GM12878 (cell line): ENCODE data around the gene SLC4A8. TPM values are rescaled to one million over a fixed set of nuclear protein-coding genes. Genes with fewer than 3 reads are reported as not detected.

Experiments
- ATAC-seq: fragments of 200-7000 bp; cut with Tn5 transposase; 3 replicates; pipeline ENCODE4 v1.9.1; 2020; ENCODE audit warnings: mild to moderate bottlenecking, moderate library complexity
- BruUV-seq: library from RNA; stranded (reverse); fragments of 400-500 nt; replicated peaks from 2 replicates; lab custom pipeline; 2021; lab: Mats Ljungman, UMichigan
- CTCF ChIA-PET: fragments of 300-600 bp; sonication (Branson Sonifier 250); formaldehyde crosslinking; extraction: SDS; loops from one replicate; lab custom pipeline; 2021; ENCODE audit warnings: inconsistent platforms; lab: Yijun Ruan, JAX
- POLR2A ChIA-PET: fragments of 350-600 bp; formaldehyde crosslinking; extraction: SDS; loops from one replicate; lab custom pipeline; 2021; ENCODE audit warnings: inconsistent platforms; lab: Charles Lee
- RAD21 ChIA-PET: fragments of 300-600 bp; sonication (Branson Sonifier 250); formaldehyde crosslinking; loops from one replicate; lab custom pipeline; 2023; ENCODE audit warnings: antibody characterized with exemption; ENCODE audit not compliant: unreplicated experiment; lab: Charles Lee
- SMC1A ChIA-PET: fragments of 300-600 bp; sonication (Branson Sonifier 250); formaldehyde crosslinking; loops from one replicate; lab custom pipeline; 2023; ENCODE audit not compliant: unreplicated experiment, uncharacterized antibody; lab: Charles Lee
- DNase-seq: peaks from one replicate; pipeline ENCODE4 v3.0.0-alpha.2; 2011; ENCODE audit warnings: low read depth, low spot score
- FAIRE-seq: peaks from 3 replicates; lab custom pipeline; 2011; peaks lifted over from hg19 to GRCh38; lab: Jason Lieb, UNC
- H2AFZ ChIP-seq: 2 replicates; pipeline ENCODE4 v1.6.0; 2011; ENCODE audit warnings: low read depth, low read length, control low read depth; ENCODE audit not compliant: control insufficient read depth
- H3K27ac ChIP-seq: 2 replicates; pipeline ENCODE4 v1.5.1; 2011; ENCODE audit warnings: control low read depth; ENCODE audit not compliant: control insufficient read depth, insufficient read depth
- H3K27me3 ChIP-seq, 2 experiments: replicated peaks in 1 of 2; 2 replicates each; pipeline versions ENCODE4 v1.6.0 to v1.6.1; 2011; ENCODE audit warnings: low read length in 1 of 2; ENCODE audit not compliant: control insufficient read depth in 2 of 2, insufficient read depth in 2 of 2
- H3K36me3 ChIP-seq, 2 experiments: 2 replicates each; pipeline ENCODE4 v1.5.1; 2011; ENCODE audit warnings: low read length in 1 of 2; ENCODE audit not compliant: control insufficient read depth in 2 of 2, insufficient read depth in 2 of 2
- H3K4me1 ChIP-seq: 2 replicates; pipeline ENCODE4 v1.6.1; 2011; ENCODE audit warnings: mild to moderate bottlenecking, low read length, moderate library complexity, mixed read lengths; ENCODE audit not compliant: control insufficient read depth, insufficient read depth
- H3K4me2 ChIP-seq: 2 replicates; pipeline ENCODE4 v1.6.0; 2011; ENCODE audit warnings: control low read depth; ENCODE audit not compliant: control insufficient read depth, insufficient read depth
- H3K4me3 ChIP-seq: fragments of 200-600 bp; sonication (generic); 2 replicates; pipeline ENCODE4 v1.5.1; 2016
- H3K79me2 ChIP-seq: 2 replicates; pipeline ENCODE4 v1.6.0; 2011; ENCODE audit warnings: low read length; ENCODE audit not compliant: control insufficient read depth, insufficient read depth
- H3K9ac ChIP-seq: 2 replicates; pipeline ENCODE4 v1.8.0; 2011; ENCODE audit warnings: low read length, control low read depth, mixed read lengths; ENCODE audit not compliant: control insufficient read depth, insufficient read depth
- H3K9me3 ChIP-seq: replicated peaks from 3 replicates; pipeline ENCODE4 v1.5.1; 2011; ENCODE audit warnings: mild to moderate bottlenecking, low read length; ENCODE audit not compliant: control insufficient read depth, insufficient read depth
- H4K20me1 ChIP-seq: 2 replicates; pipeline ENCODE4 v1.6.0; 2011; ENCODE audit not compliant: control insufficient read depth, insufficient read depth
- MEF2B ChIP-seq: fragments of 450-650 bp; IDR thresholded peaks from 2 replicates; pipeline ENCODE4 v1.6.1; 2018; ENCODE audit warnings: mild to moderate bottlenecking, moderate library complexity; ENCODE audit not compliant: partially characterized antibody, poor library complexity, severe bottlenecking
- PKNOX1 ChIP-seq: fragments of 450-650 bp; IDR thresholded peaks from 2 replicates; pipeline ENCODE4 v1.6.1; 2016; ENCODE audit warnings: mild to moderate bottlenecking
- TCF3 ChIP-seq: IDR thresholded peaks from 2 replicates; pipeline ENCODE4 v1.6.1; 2012; ENCODE audit warnings: low read depth, mild to moderate bottlenecking, low read length, borderline replicate concordance; ENCODE audit not compliant: insufficient read depth
- ZBTB40 ChIP-seq: fragments of 450-650 bp; IDR thresholded peaks from 2 replicates; pipeline ENCODE4 v1.6.1; 2016; ENCODE audit warnings: mild to moderate bottlenecking, moderate library complexity, borderline replicate concordance
- WGBS: methylation state at CpG from one replicate; pipeline ENCODE4 v1.1.6; 2016; ENCODE audit warnings: low lambda C conversion rate; ENCODE audit not compliant: insufficient replicate concordance, insufficient coverage; ENCODE audit errors: missing lambda C conversion rate; 5-methylcytosine and 5-hydroxymethylcytosine counted together
- in situ Hi-C: fragments of 300-500 bp; cut with MboI; formaldehyde crosslinking; loops from 9 replicates; pipeline ENCODE4 v1.14.3; 2018; ENCODE audit warnings: mixed read lengths
- intact Hi-C: fragments of 100-400 bp; cut with micrococcal nuclease; formaldehyde crosslinking; loops from one replicate; pipeline ENCODE4 v1.14.2; 2022; ENCODE audit not compliant: unreplicated experiment
- polyA plus RNA-seq, 11 experiments: library from polyadenylated mRNA; depleted of rRNA in 4 of 11; unstranded in 6 of 11; stranded (reverse) in 5 of 11; fragments of >200 nt; fragmentation: Nextera tagmentation in 4 of 11; fragmentation: Illumina TruSeq in 1 of 11; extraction: Ambion mirVana in 4 of 11; extraction: Trizol in 1 of 11; gene quantifications; 1 replicate in 1 of 11; 2 replicates in 10 of 11; pipeline versions ENCODE4 v1.2.1 to v1.2.3, GENCODE V29; 2011 to 2016; ENCODE audit warnings: inconsistent platforms in 2 of 11, missing spikeins in 2 of 11, low read depth in 1 of 11
- total RNA-seq, 4 experiments: library from RNA; depleted of rRNA in 3 of 4; stranded (reverse); fragments of >200 nt in 3 of 4; fragmentation: Illumina TruSeq in 1 of 4; extraction: Trizol in 1 of 4; gene quantifications; 2 replicates each; pipeline versions ENCODE4 v1.2.1 to v1.2.3, GENCODE V29; 2013 to 2021

The SLC4A8 gene
- total and polyA plus RNA-seq, 10 of the 15 experiments (the other 5 are each of a cell fraction or from before 2014, with no cell fraction given) = 1.4 to 7.7 (median 3.7) TPM

GRCh38 chr12:51401900-51402299 lies 22.7 kb upstream of the SLC4A8 start:
- RAD21 ChIA-PET = no interaction called here
- H3K4me1 ChIP-seq = peaks cover 4% of the 10 kb centered on the region; the same call in 1 of the 2 replicates
- no peak overlapping the region for H2AFZ ChIP-seq
- POLR2A ChIA-PET = no interaction called here
- in situ Hi-C loops (no loop called here), intact Hi-C loops (no loop called here)
- H3K79me2 ChIP-seq = no peaks in the 10 kb centered on the region
- H3K9me3 ChIP-seq = no peaks in the 10 kb centered on the region
- no peak overlapping the region for H3K4me2 ChIP-seq
- H3K27me3 ChIP-seq = no peaks in the 10 kb centered on the region
- CTCF ChIA-PET = interaction anchor here (1.2 kb wide), 1 partner anchor 20 kb away, joined by 3 read pairs; no protein-coding TSS in a partner anchor
- H3K27ac ChIP-seq = no peak overlapping the region
- DNase-seq = no peak
- no peaks in the 10 kb centered on the region for H4K20me1 ChIP-seq
- no peak for FAIRE-seq
- no peak overlapping the region for H3K9ac ChIP-seq
- BruUV-seq = no TSS peak
- no peak overlapping the region for H3K4me3 ChIP-seq
- ATAC-seq = no peak
- H3K36me3 ChIP-seq = no peaks in the 10 kb centered on the region
- SMC1A ChIA-PET = interaction anchor here (0.6 to 1.4 kb wide), 2 partner anchors 9 to 66 kb away, joined by 3 read pairs; no protein-coding TSS in a partner anchor
- TF ChIP-seq PKNOX1 = no peak
- no peak for TF ChIP-seq ZBTB40
- no peak for TF ChIP-seq TCF3
- TF ChIP-seq MEF2B = no peak
- WGBS = 0% methylated on average over 1 of the region's 1 CpG
